Islet precursor cell (in vitro differentiated cells): ENCODE measurements around the gene EPS8L2.

Source experiments
- DNase-seq: peaks from one replicate; pipeline ENCODE4 v3.0.0-alpha.2; 2018

EPS8L2 gene

DNA sequence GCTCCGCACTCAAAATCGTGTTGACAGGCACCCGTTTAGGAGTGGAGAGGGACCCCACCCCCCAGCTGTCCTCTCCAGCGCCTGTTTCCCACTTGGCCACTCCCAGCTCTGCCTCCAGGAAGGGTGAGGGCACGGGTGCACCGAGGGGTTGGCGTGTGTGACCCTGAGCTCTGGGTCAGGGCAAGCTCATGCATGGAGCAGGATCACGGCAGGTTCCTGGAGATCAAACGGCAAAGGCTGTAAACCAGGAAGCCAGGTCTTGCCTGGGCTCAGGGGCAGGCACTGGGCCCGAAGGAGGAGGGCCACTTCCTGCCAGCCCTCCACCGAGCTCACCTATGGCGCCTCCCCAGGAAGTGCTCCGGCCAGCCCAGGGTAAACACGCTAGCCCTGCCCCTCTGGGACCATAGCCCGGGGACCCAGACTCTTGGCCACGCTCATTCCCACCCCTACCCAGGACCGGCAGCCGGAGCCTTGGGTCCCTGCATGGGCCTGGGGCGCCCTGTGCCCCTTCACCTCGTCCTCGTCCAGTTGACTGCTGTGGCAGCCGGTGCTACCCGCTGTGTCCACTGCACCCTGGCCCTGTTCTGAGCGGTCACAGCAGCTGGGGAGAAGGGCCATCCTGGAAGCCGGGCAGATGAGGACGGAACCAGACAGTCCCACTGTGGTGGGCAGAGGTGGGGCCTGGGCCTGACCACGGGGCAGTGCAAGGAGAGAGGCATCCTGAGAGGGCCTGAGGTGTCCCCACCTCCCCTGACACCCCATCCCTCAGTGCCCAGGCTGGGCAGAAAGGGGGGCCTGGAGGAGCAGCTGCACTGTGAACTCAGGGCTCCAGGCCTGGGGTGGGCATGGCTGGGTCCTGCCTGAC, 1.0 kb upstream of the EPS8L2 start:
- DNase-seq, result peak; percentile 67

- peak; percentile 81 for DNase-seq
Measured at GRCh38 chr11:706439-706956, 467 bp downstream of the EPS8L2 start.

GRCh38 chr11:706957-707816, 1.2 kb downstream of the EPS8L2 start:
- DNase-seq, result peak; percentile 87

DNA sequence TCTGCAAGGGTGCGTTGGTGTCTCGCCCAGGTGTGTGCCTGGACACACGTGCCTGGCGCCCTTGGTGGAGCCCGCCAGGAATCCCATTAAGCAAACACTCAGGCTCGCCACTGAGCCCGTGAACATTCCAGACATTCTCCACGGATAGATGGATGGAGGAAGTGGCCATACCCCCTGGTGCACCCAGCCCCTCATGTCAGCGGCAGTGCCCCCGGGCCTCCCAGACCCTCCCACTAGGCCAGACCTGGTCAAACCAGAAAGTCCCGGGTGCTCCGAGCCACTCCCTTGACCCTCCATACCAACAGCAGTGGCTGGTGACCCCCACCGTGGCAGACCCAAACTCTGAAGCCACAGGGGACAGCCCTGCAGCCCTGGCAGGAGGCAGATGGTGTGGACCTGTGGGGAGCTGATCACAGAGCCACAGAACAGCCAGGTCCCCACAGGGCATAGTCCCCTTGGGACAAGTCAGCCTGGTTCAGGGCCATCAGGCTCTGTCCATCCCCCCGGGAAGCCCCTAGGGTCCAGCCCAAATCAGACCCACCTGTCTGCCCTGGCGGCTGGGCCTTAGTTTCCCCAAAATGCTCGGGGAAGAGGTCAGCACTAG, 1.9 kb downstream of the EPS8L2 start:
- peak; percentile 83 for DNase-seq

DNA sequence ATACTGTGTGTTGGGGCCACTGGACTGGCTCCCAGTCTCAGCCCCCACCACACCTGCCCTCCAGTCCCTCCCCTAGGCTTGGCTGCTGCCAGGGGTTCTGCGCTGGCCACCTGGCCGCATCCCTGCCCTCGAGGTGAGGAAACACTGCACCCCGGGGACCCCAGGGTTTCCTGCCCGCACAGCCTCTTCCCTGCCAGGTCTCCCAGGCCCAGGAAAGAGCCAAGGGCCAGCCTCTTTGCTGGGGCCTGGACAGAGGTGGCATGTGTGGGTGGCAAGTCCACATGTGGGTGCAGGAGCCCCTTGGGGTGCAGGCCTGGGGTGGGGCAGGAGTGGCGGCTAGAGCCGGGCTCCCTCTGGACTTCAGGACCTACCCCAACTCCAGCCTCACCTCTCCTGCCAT, 2.5 kb downstream of the EPS8L2 start:
- peak; percentile 43 for DNase-seq

DNA sequence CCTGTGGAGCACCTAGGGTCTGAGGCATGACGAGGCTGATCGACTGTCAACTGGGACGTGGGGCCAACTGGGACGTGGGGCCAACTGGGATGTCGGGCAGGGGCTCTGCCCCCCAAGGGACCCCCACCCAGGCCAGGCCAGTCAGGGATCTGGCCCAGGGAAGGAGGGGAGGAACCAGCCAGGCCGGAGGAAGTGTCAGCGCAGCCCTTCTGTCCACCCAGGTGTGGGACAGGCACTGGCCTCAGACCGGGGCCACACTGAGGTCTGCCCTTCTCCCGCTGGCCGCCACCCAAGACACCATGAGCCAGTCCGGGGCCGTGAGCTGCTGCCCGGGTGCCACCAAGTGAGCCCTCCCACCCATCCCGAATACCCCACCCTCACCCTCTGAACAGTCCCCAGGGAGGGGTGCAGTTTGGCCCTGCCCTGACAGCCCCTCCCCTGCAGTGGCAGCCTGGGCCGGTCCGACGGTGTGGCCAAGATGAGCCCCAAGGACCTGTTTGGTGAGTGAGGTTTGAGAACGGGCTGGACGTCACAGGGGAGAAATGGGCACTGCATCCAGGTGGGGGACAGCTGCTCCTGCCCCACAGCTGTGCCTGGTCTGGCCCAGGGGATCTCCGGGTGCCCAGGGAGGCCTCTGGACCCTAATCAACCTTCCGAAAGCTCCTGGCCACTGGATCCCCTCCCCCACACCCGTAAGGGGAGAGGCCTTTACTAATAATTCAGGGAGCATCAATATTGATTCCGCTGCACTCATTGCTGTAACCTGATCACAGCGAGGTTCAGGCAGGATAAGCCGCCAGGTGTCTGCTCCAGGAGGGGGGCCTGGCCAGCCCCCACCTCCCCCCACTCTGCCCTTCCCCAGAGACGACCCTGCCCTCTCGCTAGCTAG, 3.3 kb downstream of the EPS8L2 start:
- DNase-seq, result peak; percentile 46

DNA sequence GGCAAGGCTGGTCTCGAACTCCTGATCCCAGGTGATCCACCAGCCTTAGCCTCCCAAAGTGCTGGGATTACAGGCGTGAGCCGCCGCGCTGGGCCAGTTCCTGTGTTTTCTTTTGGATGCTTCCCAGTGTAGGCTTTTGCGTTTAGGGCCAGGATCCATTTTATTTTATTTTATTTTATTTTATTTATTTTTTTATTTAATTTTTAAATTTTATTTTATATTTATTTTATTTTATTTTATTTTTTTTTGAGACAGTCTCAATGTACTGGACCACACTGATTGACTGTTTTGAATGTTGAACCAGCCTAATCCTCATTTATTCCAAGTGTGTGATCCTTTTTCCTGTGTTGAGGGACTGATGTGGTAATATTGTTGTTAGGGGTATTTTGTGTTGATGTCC, 8.4 kb downstream of the EPS8L2 start:
- DNase-seq, result no peak

- DNase-seq, result no peak
Measured at GRCh38 chr11:719214-720016, 13.4 kb downstream of the EPS8L2 start.

DNA sequence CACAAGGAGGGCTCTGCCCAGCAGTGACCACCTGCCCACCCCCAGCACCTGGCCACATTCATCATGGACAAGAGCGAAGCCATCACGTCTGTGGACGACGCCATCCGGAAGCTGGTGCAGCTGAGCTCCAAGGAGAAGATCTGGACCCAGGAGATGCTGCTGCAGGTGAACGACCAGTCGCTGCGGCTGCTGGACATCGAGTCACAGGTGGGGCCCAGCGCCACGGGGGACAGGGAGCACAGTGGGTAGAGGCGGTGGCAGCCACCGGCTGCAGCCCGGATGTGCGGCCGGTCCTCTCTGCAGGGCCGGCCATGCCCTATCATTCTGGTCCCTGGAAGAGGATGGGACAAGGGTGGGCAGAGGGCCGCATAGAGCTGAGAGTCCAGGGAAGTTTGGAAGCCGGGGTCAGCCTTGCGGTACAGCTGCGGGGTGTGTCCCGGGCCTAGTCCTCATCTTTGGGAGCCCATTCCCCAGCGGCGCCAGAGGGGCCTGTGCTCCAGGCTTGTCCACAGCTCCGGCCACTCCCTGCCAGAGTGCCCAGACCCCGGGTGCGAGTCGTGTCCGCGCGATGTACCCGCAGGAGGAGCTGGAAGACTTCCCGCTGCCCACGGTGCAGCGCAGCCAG, 14.1 kb downstream of the EPS8L2 start:
- DNase-seq, result no peak

- peak; percentile 84 for DNase-seq
Measured at GRCh38 chr11:720642-721246, 14.7 kb downstream of the EPS8L2 start.

GRCh38 chr11:721247-721740, 15.3 kb downstream of the EPS8L2 start:
- DNase-seq, result no peak

- DNase-seq, result no peak
Measured at GRCh38 chr11:721741-722345, 15.8 kb downstream of the EPS8L2 start.

GRCh38 chr11:722346-722811, 16.3 kb downstream of the EPS8L2 start:
- no peak for DNase-seq

GRCh38 chr11:723120-723883, 17.3 kb downstream of the EPS8L2 start:
- no peak for DNase-seq

DNA sequence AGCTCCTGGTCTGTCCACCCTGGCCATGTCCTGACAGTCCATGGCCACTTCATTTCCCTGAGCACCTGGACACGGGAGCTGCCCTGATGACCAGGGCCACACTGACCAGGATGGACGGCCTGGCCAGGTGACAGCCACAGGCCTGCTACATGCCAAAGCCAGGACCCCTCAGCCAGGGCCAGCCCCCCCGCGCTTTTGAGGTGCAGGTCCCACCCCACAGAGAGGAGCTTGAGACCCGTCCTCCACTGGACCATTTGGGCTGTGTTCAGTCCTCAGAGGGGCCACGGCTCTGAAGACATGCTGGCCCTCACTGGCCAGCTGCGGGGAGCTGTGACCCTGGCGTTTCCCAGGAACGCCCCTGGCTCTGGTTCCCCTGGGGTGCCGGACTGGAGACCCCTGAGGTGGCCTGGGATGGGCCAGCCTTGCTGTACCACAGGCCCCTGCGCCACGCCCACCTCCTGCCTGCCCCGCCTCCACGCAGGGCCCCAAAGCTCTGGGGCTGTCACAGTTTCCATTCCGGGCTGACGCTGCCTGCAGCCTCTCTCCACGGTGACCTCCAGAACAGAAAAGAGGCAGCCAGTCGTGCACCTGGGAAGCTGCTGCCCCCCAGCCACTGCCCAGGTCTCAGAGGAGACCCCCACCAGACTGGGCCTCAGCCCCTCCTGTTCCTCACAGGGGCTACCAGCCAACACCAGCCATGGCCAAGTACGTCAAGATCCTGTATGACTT, 18.2 kb downstream of the EPS8L2 start:
- no peak for DNase-seq

DNA sequence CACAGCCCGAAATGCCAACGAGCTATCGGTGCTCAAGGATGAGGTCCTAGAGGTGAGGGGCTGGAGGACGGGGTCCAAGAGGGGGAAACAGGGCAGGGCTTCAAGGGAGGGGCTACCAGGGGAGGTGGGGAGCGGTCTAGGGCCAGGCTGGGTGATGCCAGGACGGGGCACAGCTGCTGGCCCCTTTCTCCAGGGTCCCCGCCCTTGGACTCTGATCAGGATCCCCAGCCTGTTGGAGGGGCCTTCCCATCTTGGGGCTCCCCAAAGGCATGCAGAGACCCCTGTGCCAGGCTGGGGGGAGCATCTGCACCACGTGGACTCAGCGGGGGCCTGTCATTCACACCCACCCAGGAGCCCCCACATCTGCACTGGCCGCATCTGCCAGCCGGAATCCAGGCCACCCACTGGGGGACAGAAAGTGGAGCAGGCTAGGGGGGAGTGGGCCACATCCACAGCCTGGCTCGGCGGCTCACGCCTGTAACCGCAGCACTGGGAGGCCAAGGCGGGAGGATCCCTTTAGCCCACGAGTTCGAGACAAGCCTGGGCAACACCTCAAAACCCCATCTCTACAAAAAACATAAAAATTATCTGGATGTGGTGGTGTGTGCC, 18.9 kb downstream of the EPS8L2 start:
- no peak for DNase-seq

GRCh38 chr11:725624-726202, 19.7 kb downstream of the EPS8L2 start:
- no peak for DNase-seq
